SU-DHL-6 (cell line): ENCODE data around the gene SLC38A9.

Experiments used
- CTCF ChIP-seq: fragments of 200-600 bp; sonication (generic); IDR thresholded peaks from one replicate; pipeline ENCODE4 v1.5.1; 2017; ENCODE audit warnings: antibody characterized with exemption, mild to moderate bottlenecking, low read length, moderate library complexity; ENCODE audit not compliant: insufficient read depth, poor library complexity, severe bottlenecking
- EZH2phosphoT487 ChIP-seq: fragments of 200-600 bp; sonication (generic), shearing (Covaris generic); conservative IDR thresholded peaks from 2 replicates; pipeline ENCODE4 v1.6.1; 2018; ENCODE audit warnings: mild to moderate bottlenecking, antibody characterized with exemption, low read length, moderate library complexity, mixed read lengths

- no peak for TF ChIP-seq CTCF
- TF ChIP-seq EZH2phosphoT487: no peak
These were observed 43.8 kb downstream of the SLC38A9 start for GRCh38 chr5:55668356-55668755.
